T47D (cell line): ENCODE measurements around the gene UBAC2.
"Not testable (repeated sequence)": the region's sequence is repeated elsewhere in the genome, so short reads cannot be mapped to it uniquely, and the experiment has no call there.

Experiments
- DNase-seq, 2 experiments: peaks; one replicate each; pipeline versions ENCODE4 v3.0.0 to v3.0.0-alpha.2; 2011 to 2012; ENCODE audit warnings: low read depth in 1 of 2, low spot score in 1 of 2
- JUND ChIP-seq: IDR thresholded peaks from 2 replicates; pipeline ENCODE4 v1.6.1; 2012; ENCODE audit warnings: low read depth
- in situ Hi-C: cut with HindIII; loops from 2 replicates; pipeline ENCODE4 v1.10.0; 2016; ENCODE audit warnings: low sequenced_read_pairs, low pct_unique_long_range_greater_than_20kb

Gene UBAC2

DNA sequence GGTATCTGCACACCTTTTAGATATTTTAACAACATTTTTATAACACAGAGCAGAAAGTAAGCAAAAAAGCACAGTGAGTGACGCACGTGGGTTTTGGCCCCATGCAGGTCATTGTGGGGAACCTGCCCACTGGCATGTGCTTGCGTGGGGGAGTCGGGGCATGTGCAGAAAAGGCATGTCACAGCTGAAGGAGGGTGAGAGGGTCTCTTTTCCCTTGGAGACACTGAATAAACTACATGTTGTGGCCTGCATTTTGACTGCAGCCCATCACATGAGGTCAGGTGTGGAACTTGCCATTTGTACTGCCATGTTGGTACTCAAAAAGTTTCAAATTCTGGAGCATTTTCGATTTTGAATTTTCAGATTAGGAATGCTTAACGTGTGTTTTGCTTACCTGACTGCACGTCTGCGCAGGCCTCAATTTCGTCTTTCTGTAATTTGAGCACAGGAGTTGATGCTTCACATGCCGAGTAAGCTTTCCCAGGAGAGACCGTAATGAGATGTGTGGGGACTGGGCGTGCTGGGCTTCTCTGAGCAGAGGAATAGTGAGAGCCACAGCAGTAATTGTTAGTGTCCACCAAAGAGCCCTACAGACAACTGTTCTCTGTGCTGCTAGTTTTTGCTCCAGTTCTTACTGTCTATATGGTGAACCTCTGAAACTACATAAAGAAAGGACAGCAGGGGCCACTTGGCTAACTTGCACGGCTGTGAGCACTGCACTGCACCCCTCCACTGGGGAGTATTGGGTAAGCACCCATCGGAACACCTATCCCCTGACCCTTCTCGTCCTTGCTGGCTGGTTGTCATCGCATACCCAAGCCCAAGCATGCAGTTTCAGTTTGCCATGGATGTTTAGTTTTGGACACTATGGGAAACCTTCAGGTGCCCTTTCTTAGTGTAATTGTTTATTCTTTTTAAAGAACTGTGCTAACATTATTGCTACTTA, 179.5 kb downstream of the UBAC2 start:
- in situ Hi-C loops, result no loop called here
- no peak for DNase-seq
- no peak for TF ChIP-seq JUND

DNA sequence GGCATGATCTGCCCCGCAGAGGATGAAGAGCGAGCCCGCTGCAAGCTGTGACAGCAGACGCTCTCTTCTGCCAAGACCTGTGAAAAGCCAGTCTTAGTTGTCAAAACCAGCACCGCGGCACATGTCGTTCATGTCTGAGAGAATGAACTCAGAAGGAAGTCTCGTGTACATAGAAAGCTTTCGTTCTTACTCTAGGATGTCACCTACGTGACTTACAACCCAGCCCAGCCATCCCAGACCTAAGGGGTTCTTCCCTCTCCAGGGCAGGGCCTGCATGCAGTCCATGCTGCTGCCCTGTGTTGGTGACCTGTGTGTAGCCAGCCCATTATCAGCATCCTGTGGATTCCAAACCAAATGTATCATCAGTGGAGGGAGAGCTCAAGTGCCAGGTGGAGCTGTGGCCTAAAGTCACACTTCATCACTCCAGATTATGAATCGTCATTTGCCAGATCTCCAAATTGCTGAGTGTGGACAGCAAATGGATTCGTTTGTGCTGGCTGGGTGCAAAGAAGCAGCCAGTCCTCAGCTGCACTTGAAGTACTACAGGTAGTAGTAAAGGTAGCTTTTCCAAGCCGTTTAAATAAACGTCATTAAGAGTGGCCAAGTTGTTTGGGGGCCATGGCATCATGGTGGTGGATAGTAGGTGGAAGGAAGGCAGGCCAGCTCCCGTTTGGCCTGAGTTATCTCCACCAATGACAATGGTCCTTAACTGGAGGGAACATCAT, 180.4 kb downstream of the UBAC2 start:
- no peak for DNase-seq
- TF ChIP-seq JUND, result no peak
- in situ Hi-C loops, result no loop called here

DNA sequence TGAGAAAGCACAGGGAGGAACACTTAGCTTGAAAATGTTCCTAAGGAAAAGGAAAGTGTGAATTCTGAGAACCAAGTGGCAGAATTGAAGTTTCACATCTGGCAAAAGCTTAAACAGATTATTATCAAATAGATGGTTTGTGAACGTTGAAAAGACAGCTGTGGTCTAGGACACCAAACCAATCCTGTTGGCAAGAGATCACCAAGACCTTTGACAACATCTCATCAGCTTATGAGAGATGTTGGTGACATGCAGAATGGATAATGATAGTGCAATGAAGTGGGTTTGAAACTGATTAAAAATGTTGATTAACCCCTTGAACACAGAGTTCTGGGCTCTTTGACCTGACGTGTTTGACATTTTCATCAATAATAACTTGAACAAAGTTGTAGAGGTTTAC, 181.1 kb downstream of the UBAC2 start:
- in situ Hi-C loops, result no loop called here
- TF ChIP-seq JUND, result no peak
- DNase-seq, result no peak

DNA sequence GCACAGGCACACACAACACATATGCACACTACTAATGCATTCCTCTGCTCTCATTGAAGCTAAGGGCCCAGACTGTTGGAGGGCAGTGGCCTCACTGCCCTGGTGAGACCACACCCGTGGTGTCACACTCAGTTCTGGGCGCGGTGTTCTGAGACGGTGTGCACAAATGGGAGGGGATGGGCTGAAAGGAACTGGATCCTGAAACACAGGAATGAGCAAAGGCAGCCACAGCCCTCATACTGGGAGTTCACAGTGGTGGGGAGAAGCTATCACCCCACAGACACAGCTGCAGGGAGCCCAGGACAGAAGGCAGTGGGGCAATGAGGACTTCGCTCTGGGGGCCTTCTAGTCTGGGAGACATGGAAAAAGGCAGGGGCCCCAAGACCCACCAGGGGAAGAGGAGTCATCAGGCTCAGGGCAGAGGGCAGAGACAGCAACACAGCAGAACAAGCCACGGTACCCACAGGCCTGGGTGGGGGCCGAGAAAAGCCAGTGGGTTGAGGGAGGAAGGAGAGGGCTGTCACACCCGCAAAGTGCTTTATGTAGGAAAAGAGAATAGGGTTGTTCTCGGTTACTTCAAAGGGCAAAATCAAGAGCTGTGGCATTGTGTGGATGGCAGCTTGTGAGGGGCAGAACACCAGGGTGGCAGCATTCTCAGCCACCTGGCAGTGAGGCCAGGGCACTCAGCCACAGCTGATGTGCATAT, 181.9 kb downstream of the UBAC2 start:
- TF ChIP-seq JUND, result no peak
- no peak for DNase-seq
- in situ Hi-C loops, result no loop called here

DNA sequence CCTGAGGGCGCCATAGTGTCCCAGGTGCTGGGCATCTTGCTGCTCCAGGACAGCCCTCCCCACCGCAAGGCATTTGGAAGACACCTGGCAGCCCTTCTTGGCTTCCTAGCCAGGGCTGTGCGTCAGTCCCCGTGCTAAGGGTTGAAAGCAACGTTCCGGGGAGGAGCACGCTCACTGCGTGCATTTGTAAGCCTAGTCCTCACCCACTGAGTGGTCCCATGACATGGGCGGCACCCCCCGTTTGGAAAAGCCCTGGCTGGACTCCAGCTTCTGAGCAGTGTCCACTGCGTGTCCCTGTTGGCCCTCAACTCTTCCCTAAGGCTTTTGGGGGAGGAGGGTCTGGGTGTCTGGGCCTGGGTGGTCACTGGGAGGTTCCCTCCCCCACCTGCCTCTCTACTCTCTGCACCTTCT, 182.9 kb downstream of the UBAC2 start:
- no peak for DNase-seq
- no peak for TF ChIP-seq JUND
- in situ Hi-C loops, result no loop called here

DNA sequence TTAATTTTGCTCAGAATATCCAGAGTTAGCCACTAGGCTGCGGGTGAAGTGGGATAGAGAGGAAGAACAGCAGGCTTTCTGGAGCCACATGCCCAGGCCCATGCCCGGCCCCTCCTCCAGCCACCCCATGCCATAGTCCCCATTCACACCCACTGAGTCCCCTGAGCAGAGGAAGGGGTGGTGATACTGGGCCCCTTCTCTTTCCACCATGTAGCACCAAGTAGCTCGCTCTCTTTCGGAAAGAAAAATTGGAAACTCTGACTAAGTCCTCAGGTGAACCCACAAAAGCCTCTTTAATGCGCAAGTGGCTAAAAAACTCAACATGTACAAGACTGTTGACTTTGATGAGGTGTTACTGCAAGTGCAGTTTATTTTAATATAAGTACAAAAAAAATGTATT, 183.3 kb downstream of the UBAC2 start:
- no peak for TF ChIP-seq JUND
- in situ Hi-C loops, result no loop called here
- DNase-seq, result no peak

DNA sequence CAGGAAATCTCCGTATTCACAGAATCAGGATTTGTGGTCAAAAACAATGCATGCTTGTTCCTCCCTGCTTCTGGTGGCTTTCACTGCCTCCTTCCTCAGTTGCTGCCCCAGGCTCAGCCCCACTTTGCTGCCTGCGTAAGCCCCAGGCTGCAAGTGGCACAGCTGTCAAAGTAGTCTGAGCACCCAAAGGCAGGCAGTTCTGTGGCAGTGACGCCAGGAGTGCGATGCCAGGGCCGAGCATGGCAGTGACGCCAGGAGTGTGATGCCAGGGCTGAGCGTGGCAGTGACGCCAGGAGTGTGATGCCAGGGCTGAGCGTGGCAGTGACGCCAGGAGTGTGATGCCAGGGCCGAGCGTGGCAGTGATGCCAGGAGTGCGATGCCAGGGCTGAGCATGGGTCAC, 183.8 kb downstream of the UBAC2 start:
- no peak for DNase-seq
- no peak for TF ChIP-seq JUND
- in situ Hi-C loops, result no loop called here

DNA sequence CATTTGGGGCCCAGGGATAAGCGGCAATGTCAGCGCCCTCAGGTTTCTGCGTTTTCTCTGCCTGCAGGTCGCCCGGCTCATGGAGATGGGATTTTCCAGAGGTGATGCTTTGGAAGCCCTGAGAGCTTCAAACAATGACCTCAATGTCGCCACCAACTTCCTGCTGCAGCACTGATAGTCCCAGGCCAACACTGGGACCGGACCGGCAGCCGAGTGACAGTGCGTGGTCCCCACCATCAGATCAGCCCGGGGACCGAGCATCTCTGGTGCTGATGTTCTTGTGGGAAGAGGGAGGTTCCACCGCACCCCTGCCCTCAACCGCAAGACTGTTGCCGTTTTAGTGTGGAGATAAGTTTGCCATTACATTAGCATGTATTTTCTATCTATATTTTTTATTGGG, 184.5 kb downstream of the UBAC2 start:
- in situ Hi-C loops, result no loop called here

DNA sequence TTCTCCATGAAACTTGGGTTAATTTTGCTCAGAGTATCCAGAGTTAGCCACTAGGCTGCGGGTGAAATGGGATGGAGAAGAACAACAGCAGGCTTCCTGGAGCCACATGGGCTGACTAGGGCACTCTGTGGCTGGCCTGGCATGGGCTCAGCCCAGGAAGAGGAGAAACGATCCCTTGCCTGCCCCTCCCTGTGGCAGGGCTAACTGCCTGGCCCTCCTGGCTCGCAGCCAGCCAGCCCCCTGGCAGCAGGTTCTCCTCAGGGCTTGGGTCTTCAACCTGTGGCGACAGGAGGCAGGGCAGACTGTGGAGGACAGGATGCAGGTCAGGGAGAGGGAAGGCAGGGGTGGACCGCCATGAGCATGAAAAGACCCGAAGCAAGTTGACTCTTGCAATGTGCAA, 185.3 kb downstream of the UBAC2 start:
- no peak for DNase-seq
- no peak for TF ChIP-seq JUND
- in situ Hi-C loops, result no loop called here

More for the DNA sequence above, 184.5 kb downstream of the UBAC2 start:
- no peak for TF ChIP-seq JUND
- no peak for DNase-seq

DNA sequence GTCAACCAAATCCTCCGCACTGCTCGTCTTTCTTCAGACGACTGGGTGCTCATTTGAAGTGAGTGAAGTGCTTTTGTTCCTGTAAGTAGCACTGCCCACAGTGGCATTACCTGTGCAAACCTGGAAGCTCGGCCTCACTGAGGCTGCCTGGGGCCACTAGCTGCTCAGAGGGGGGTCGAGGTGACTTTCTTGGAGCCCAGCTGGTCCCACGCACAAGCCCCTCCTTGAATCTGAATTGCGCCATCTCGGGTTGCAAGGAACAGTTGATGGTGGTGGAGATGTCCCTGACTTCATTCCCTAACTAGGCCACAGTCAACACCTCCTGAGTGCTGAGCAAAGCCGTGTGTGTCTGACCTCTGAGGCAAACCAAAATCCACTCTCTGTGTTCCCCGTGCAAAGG, 185.8 kb downstream of the UBAC2 start:
- in situ Hi-C loops, result no loop called here
- DNase-seq, result no peak
- no peak for TF ChIP-seq JUND

DNA sequence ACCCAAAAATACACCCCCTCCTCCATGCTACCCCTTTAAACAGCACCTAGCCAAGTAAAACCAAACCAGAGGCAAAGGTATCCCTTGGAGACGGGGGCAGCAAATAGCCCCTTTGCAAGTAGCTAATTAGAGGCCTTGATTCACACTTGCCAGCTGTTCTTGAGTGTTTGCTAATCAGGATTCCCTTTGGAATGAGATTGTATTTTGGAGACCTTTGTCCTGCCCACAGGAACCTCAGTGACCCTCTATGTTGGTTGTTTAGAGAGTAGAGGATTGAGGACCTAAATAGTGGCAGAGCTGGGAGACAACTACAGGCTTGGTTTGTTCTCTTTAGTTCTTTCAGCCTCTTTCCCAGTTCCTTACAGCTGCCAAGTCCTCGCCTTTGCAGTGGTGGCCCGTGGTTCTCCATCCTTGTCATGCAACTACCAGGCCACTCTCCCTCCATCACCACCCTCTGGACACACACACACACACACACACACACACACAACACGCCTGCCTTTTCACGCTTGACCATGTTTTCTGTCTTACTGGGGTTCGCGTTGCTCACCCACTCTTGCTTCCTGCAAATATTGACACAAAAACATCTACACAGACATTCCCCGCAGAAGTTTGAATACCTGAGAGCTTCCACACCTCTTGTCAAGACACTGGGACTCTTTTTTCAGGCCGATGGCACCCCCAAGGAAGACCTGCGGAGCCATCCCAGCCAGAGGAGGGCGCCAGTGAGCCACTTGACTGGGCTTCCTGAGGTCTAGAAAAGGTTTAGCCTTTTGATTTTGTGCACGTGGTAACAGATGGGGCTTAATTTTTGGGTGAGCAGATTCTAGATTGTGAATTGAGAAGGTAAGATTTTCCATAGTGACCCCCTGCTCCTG, 186.5 kb downstream of the UBAC2 start:
- TF ChIP-seq JUND, result no peak
- DNase-seq, result peak in 1 of 2 experiments; percentile 36
- in situ Hi-C loops, result no loop called here

DNA sequence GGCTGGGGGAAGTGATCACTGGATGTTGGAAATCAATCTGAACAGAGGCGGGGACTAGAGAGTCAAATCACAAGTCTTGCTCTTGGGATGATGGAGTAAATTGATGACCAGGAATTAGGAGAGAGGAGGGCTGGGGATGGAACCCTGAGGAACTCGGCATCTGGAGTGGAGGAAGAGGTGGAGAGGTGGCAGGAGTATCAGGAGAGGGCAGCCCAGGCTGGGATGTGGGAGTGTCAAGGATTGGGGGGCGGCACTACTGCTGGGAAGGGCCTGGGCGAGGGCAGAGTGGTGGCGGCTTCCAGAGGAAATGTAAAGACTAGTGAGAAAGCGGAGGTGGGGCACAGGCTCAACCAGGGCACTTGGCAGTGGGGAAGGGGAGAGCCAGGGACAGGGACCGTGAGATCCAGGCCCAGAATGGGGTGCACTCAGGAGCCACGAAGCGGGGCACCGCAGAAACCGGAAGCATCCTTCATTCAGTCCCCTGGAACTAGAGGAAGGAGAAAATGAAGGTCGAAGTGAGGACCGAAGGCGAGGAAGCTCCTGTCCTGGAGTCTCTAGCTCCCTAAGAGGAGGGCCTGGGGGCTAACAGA, 187.8 kb downstream of the UBAC2 start:
- no peak for TF ChIP-seq JUND
- in situ Hi-C loops, result no loop called here
- DNase-seq, result no peak

DNA sequence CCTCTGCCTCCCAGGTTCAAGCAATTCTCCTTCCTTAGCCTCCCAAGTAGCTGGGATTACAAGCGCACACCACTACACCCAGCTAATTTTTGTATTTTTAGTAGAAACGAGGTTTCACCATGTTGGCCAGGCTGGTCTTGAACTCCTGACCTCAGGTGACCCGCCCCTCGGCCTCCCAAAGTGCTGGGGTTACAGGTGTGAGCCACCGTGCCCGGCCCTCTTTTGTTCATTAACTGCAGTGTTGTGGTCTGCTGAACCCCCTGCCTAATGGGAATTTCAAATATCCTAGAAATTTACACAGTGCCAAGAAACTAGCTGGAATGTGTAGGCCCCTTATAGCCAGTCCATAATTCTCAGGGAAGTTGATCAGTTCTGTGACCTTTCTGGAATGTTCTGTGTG, 188.4 kb downstream of the UBAC2 start:
- DNase-seq, in situ Hi-C loops: not testable (repeated sequence)
